K562 (cell line): ENCODE results near the gene CBFA2T2. TPM values are rescaled to one million over a fixed set of nuclear protein-coding genes. Genes with fewer than 3 reads are reported as not detected.

Experiments used
- ADNP ChIP-seq: fragments of 200-800 bp; sonication (Bioruptor generic); IDR thresholded peaks from 2 replicates; pipeline ENCODE4 v1.6.1; 2016; ENCODE audit warnings: missing genetic modification characterization, missing compliant biosample characterization
- ATF7 ChIP-seq: fragments of 450-650 bp; IDR thresholded peaks from 2 replicates; pipeline ENCODE4 v1.7.1; 2014; ENCODE audit warnings: mild to moderate bottlenecking, moderate library complexity
- DPF2 ChIP-seq: fragments of 450-650 bp; IDR thresholded peaks from 2 replicates; pipeline ENCODE4 v1.6.1; 2016
- FOSL1 ChIP-seq: fragments of 200-800 bp; sonication (Bioruptor generic); conservative IDR thresholded peaks from 2 replicates; pipeline ENCODE4 v1.6.1; 2016; ENCODE audit warnings: missing genetic modification characterization, missing compliant biosample characterization
- MYBL2 ChIP-seq, 2 experiments: fragments of 450-650 bp in 1 of 2; sonication (generic) in 1 of 2; formaldehyde crosslinking in 1 of 2; IDR thresholded peaks; 2 replicates each; pipeline versions ENCODE4 v1.6.1 to v1.8.1; 2017 to 2022; ENCODE audit warnings: borderline replicate concordance in 1 of 2, inconsistent platforms in 1 of 2, low read depth in 1 of 2, mild to moderate bottlenecking in 1 of 2, missing genetic modification reagents in 1 of 2, moderate library complexity in 1 of 2
- NBN ChIP-seq: fragments of 450-650 bp; IDR thresholded peaks from 2 replicates; pipeline ENCODE4 v1.6.1; 2016; ENCODE audit warnings: low read depth, mild to moderate bottlenecking
- NCOA2 ChIP-seq, 2 experiments: fragments of 450-650 bp; IDR thresholded peaks; 2 replicates each; pipeline ENCODE4 v1.6.1; 2018; ENCODE audit warnings: mild to moderate bottlenecking in 2 of 2, moderate library complexity in 1 of 2; ENCODE audit not compliant: partially characterized antibody in 2 of 2
- NKRF ChIP-seq: fragments of 450-650 bp; IDR thresholded peaks from 2 replicates; pipeline ENCODE4 v1.6.1; 2016; ENCODE audit warnings: borderline replicate concordance
- NR0B1 ChIP-seq: fragments of 450-650 bp; IDR thresholded peaks from one replicate; pipeline ENCODE4 v1.6.1; 2018; ENCODE audit warnings: mild to moderate bottlenecking, moderate library complexity; ENCODE audit not compliant: partially characterized antibody
- PKNOX1 ChIP-seq: fragments of 450-650 bp; IDR thresholded peaks from 2 replicates; pipeline ENCODE4 v1.6.1; 2016
- POLR2A ChIP-seq: fragments of 450-650 bp; conservative IDR thresholded peaks from 2 replicates; pipeline ENCODE4 v1.6.1; 2016
- POLR2B ChIP-seq: fragments of 450-650 bp; IDR thresholded peaks from 2 replicates; pipeline ENCODE4 v1.6.1; 2018; ENCODE audit warnings: low read depth; ENCODE audit not compliant: partially characterized antibody
- POLR2G ChIP-seq: fragments of 200-400 bp; formaldehyde crosslinking; IDR thresholded peaks from 2 replicates; pipeline ENCODE4 v1.6.1; 2017; ENCODE audit warnings: low read depth, mild to moderate bottlenecking, antibody characterized with exemption, low read length, moderate library complexity
- RNF2 ChIP-seq: sonication (generic); IDR thresholded peaks from 2 replicates; pipeline ENCODE4 v1.6.1; 2016
- SOX6 ChIP-seq: fragments of 450-650 bp; IDR thresholded peaks from 2 replicates; pipeline ENCODE4 v1.6.1; 2014; ENCODE audit warnings: mild to moderate bottlenecking
- SPI1 ChIP-seq: IDR thresholded peaks from 2 replicates; pipeline ENCODE4 v1.6.1; 2011; ENCODE audit warnings: low read depth, low read length, control low read depth, borderline replicate concordance
- STAT5A ChIP-seq: IDR thresholded peaks from 2 replicates; pipeline ENCODE4 v1.6.1; 2012; ENCODE audit warnings: low read length, inconsistent platforms, borderline replicate concordance
- TAF1 ChIP-seq: IDR thresholded peaks from 2 replicates; pipeline ENCODE4 v1.6.1; 2011; ENCODE audit warnings: mild to moderate bottlenecking, low read length, moderate library complexity; ENCODE audit not compliant: insufficient read depth, control insufficient read depth, severe bottlenecking; ENCODE audit errors: extremely low read depth
- TBP ChIP-seq: optimal IDR thresholded peaks from 2 replicates; pipeline ENCODE3; 2011; ENCODE audit warnings: low read depth, low read length, improper control_type of control experiment
- TCF7L2 ChIP-seq: fragments of 150-350 bp; IDR thresholded peaks from 2 replicates; pipeline ENCODE4 v1.6.1; 2016; ENCODE audit warnings: low read depth, mild to moderate bottlenecking, low read length, moderate library complexity
- TFAP4 ChIP-seq: sonication (generic); formaldehyde crosslinking; IDR thresholded peaks from 2 replicates; pipeline ENCODE4 v1.8.0; 2022; ENCODE audit warnings: missing genetic modification reagents, mild to moderate bottlenecking, moderate library complexity, borderline replicate concordance
- ZNF175 ChIP-seq: fragments of 200-800 bp; sonication (Bioruptor generic); IDR thresholded peaks from 2 replicates; pipeline ENCODE4 v1.6.1; 2016; ENCODE audit warnings: low read depth, mild to moderate bottlenecking, missing genetic modification characterization, missing compliant biosample characterization
- ZNF224 ChIP-seq: sonication (generic); formaldehyde crosslinking; IDR thresholded peaks from 2 replicates; pipeline ENCODE4 v1.8.0; 2022; ENCODE audit warnings: mild to moderate bottlenecking, missing genetic modification reagents
- ZSCAN32 ChIP-seq: fragments of 450-650 bp; formaldehyde crosslinking; IDR thresholded peaks from 2 replicates; pipeline ENCODE4 v1.4.0; 2020; ENCODE audit warnings: mild to moderate bottlenecking, moderate library complexity
- polyA plus RNA-seq, 8 experiments: library from polyadenylated mRNA; depleted of rRNA in 4 of 8; stranded (reverse) in 5 of 8; unstranded in 3 of 8; fragments of >200 nt; fragmentation: Nextera tagmentation in 2 of 8; fragmentation: Illumina TruSeq in 1 of 8; extraction: Ambion mirVana in 2 of 8; extraction: Trizol in 1 of 8; gene quantifications; 2 replicates each; pipeline versions ENCODE4 v1.2.1 to v1.2.3, GENCODE V29; 2011 to 2014; ENCODE audit warnings: inconsistent platforms in 1 of 8, missing spikeins in 1 of 8
- total RNA-seq, 7 experiments: library from RNA; depleted of rRNA in 6 of 7; stranded (reverse); fragments of >200 nt in 6 of 7; fragmentation: Illumina TruSeq in 2 of 7; extraction: Trizol in 2 of 7; gene quantifications; 2 replicates each; pipeline versions ENCODE4 v1.2.1 to v1.2.3, GENCODE V29; 2011 to 2021; ENCODE audit warnings: low replicate concordance in 1 of 7

The CBFA2T2 gene
- total and polyA plus RNA-seq, 9 of the 15 experiments (the other 6 are each of a cell fraction or from before 2014, with no cell fraction given) = 0.27 to 9.6 (median 5.8) TPM

GRCh38 chr20:33653900-33654596 lies 164.2 kb downstream of the CBFA2T2 start (continued):
- TF ChIP-seq TCF7L2 (no peak), ATF7 (no peak), POLR2A (peak; percentile 19), STAT5A (no peak), ADNP (no peak), MYBL2 (IDR thresholded peaks at IDR 0.05; ENCODE audit: low read depth) (no peak), MYBL2 (CRISPR knock-in tag; IDR thresholded peaks at IDR 0.05; ENCODE audit: borderline replicate concordance) (no peak), NCOA2 (IDR thresholded peaks at IDR 0.05; ENCODE audit: partially characterized antibody in 2 of 2) (no peak), NR0B1 (no peak), SPI1 (no peak), POLR2G (peak; percentile 70), ZNF224 (CRISPR knock-in tag) (no peak), TAF1 (no peak), ZNF175 (CRISPR knock-in tag) (no peak), PKNOX1 (no peak), NKRF (no peak), NBN (no peak), SOX6 (no peak), TBP (no peak), ZSCAN32 (CRISPR knock-in tag) (no peak), DPF2 (no peak), POLR2B (peak; percentile 13), RNF2 (no peak), FOSL1 (tag) (no peak), TFAP4 (CRISPR knock-in tag) (no peak)
